ENCODE results near the gene MORN1. TPM values are rescaled to one million over a fixed set of nuclear protein-coding genes. Genes with fewer than 3 reads are reported as not detected.

Gene MORN1
- total RNA-seq, 4 donors from 2014 or later = 5.0 to 14.6 (median 9.2) TPM

GRCh38 chr1:2373551-2374251 is 17.7 kb downstream of the MORN1 start:
- H3K36me3 ChIP-seq = peaks cover 0 to 37% of the 10 kb centered on the region in 2 donors
- no peak for ATAC-seq

DNA sequence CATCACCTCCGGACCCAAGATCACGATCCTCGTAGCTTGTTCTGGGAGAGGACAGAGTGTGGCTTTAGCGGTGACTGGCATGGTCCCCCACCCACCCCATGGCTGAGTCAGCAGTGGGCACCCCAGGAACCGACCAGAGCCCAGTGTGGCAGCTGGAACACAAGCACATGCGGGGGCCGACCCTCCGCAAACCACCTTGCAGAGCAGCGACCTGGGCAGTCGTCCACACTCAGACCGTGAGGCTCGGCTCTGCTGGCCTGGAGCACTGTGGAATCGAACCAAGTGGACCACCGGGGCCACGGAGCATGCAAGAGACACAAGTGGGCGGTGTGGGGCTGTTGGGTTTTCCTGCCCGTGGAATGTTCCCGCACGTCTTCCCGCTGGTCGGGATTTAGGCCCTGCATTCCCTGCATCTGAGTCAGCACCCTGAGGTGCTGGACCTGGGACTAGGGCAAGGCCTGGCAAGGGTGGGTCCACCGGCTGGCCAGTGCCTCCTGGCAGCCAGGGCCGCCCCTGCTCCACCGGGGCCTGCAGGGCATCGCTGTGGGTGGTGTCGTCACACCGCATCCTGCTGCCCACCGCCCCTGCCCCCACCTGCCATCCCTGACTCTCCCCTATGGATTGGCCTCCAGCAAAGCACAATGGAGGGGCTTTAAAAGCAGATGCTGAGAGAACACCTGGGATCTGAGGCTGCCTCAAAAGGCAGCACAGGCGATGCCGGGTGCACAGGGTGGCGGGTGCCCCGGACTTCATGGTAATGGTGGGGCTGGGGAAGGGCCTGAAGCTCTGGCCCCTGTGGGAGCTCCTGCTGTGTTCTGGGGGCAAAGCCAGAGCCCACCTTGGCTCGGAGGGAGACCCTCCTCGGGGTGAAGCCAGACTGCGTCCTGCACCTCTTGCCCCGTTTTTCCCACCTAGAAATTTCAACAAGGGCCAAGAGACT is 18.5 kb downstream of the MORN1 start:
- H3K27ac ChIP-seq = no peak overlapping the region
- no peaks in the 10 kb centered on the region for H3K4me1 ChIP-seq
- no peak for ATAC-seq
- H3K36me3 ChIP-seq = peaks cover 0 to 34% of the 10 kb centered on the region in 2 donors
- no peak for TF ChIP-seq POLR2AphosphoS5 (IDR thresholded peaks at IDR 0.05)
- no peak overlapping the region for H3K4me3 ChIP-seq
- no peaks in the 10 kb centered on the region for H3K27me3 ChIP-seq
- no peaks in the 10 kb centered on the region for H3K9me3 ChIP-seq
- 100% methylated on average over 1 of the region's 36 CpGs; no CpG with 5 or more reads in 1 of the 2 donors for WGBS, 2 donors (ENCODE audit: low coverage in 1 of 2)

More at GRCh38 chr1:2373551-2374251, 17.7 kb downstream of the MORN1 start:
- no peak for TF ChIP-seq EP300 (IDR thresholded peaks at IDR 0.05)
- Histone ChIP-seq H3K4me3 (no peak overlapping the region), H3K27ac (no peak overlapping the region), H3K4me1 (no peaks in the 10 kb centered on the region), H3K9me3 (no peaks in the 10 kb centered on the region), H3K27me3 (no peaks in the 10 kb centered on the region)
- WGBS, 2 donors (ENCODE audit: low coverage in 1 of 2) = 73% methylated on average over 3 of the region's 20 CpGs; no CpG with 5 or more reads in 1 of the 2 donors

- Histone ChIP-seq H3K9me3 (no peaks in the 10 kb centered on the region), H3K36me3 (peaks cover 0 to 30% of the 10 kb centered on the region in 2 donors), H3K4me1 (no peaks in the 10 kb centered on the region), H3K27ac (no peak overlapping the region), H3K4me3 (no peak overlapping the region), H3K27me3 (no peaks in the 10 kb centered on the region)
- WGBS, 2 donors (ENCODE audit: low coverage in 1 of 2) = 87 to 100% methylated on average over 1 to 4 of the region's 8 CpGs
- ATAC-seq = no peak
- TF ChIP-seq EP300 (IDR thresholded peaks at IDR 0.05) = no peak
Observed at GRCh38 chr1:2368053-2368744, 23.2 kb downstream of the MORN1 start.

DNA sequence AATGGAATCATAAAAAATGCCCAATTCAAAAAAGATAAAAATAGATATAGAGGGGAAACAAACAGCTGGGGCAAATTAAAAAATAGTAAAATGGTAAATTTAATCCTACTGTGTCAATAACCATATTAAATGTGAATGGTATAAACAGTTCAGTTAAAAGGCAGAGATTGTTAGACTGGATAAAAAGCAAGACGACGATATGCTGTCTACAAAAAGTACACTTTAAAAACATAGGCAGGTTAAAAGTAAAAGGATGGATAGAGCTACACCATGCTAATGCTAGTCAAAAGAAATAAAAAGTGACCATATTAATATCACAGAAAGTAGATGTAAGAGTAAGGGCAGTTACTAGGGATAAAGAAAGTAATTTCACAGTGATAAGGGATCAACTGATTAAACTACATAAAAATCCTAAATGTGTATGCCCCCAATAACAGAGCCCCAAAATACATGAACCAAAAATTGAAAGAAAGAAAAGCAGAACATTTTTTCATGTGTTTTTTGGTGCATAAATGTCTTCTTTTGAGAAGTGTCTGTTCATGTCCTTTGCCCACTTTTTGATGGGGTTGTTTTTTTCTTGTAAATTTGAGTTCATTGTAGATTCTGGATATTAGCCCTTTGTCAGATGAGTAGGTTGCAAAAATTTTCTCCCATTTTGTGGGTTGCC is 27.4 kb downstream of the MORN1 start:
- Histone ChIP-seq H3K4me1 (peaks cover 0 to 22% (median 6%) of the 10 kb centered on the region in 3 donors), H3K27me3 (no peaks in the 10 kb centered on the region), H3K9me3 (no peaks in the 10 kb centered on the region), H3K36me3 (no peaks in the 10 kb centered on the region), H3K4me3 (no peak overlapping the region), H3K27ac (no peak overlapping the region)
- no peak for ATAC-seq
- 97 to 100% methylated on average over 2 of the region's 2 CpGs for WGBS, 2 donors (ENCODE audit: low coverage in 1 of 2)
- TF ChIP-seq POLR2AphosphoS5 (IDR thresholded peaks at IDR 0.05) (no peak), POLR2A (IDR thresholded peaks at IDR 0.05) (no peak), EP300 (IDR thresholded peaks at IDR 0.05) (no peak)
- TF ChIP-seq, protein P1, sequence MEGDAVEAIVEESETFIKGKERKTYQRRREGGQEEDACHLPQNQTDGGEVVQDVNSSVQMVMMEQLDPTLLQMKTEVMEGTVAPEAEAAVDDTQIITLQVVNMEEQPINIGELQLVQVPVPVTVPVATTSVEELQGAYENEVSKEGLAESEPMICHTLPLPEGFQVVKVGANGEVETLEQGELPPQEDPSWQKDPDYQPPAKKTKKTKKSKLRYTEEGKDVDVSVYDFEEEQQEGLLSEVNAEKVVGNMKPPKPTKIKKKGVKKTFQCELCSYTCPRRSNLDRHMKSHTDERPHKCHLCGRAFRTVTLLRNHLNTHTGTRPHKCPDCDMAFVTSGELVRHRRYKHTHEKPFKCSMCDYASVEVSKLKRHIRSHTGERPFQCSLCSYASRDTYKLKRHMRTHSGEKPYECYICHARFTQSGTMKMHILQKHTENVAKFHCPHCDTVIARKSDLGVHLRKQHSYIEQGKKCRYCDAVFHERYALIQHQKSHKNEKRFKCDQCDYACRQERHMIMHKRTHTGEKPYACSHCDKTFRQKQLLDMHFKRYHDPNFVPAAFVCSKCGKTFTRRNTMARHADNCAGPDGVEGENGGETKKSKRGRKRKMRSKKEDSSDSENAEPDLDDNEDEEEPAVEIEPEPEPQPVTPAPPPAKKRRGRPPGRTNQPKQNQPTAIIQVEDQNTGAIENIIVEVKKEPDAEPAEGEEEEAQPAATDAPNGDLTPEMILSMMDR (IDR thresholded peaks at IDR 0.05) = no peak

GRCh38 chr1:2360588-2361364 is 30.6 kb downstream of the MORN1 start:
- ATAC-seq = peak; percentile 83
- WGBS, 2 donors (ENCODE audit: low coverage in 1 of 2) = 24 to 53% methylated on average over 5 to 11 of the region's 11 CpGs
- TF ChIP-seq, protein P1 (IDR thresholded peaks at IDR 0.05) = no peak
- TF ChIP-seq POLR2AphosphoS5 (IDR thresholded peaks at IDR 0.05) = peak; percentile 72
- H3K27me3 ChIP-seq = no peaks in the 10 kb centered on the region
- H3K27ac ChIP-seq = peak overlapping the region; percentile 62 to 87 (median 82)
- H3K36me3 ChIP-seq = peaks cover 0 to 6% of the 10 kb centered on the region in 2 donors
- H3K4me1 ChIP-seq = peaks cover 0 to 24% (median 7%) of the 10 kb centered on the region in 3 donors
- no peaks in the 10 kb centered on the region for H3K9me3 ChIP-seq
- H3K4me3 ChIP-seq = no peak overlapping the region

Measured in gastroesophageal sphincter (tissue), 4 donors.